Duodenal mucosa (tissue), 2 donors: ENCODE results near the gene MVK.

Experiments used
- H3K27ac ChIP-seq: one replicate; pipeline ENCODE4 v1.7.0; 2013; ENCODE audit warnings: low read depth, low read length
- H3K27me3 ChIP-seq, 2 donors: one replicate each; pipeline ENCODE4 v1.7.0; 2013; ENCODE audit warnings: low read length in 2 of 2, control low read depth in 1 of 2; ENCODE audit not compliant: insufficient read depth in 2 of 2, control insufficient read depth in 1 of 2
- H3K36me3 ChIP-seq, 2 donors: one replicate each; pipeline ENCODE4 v1.7.0; 2013; ENCODE audit warnings: low read length in 2 of 2, control low read depth in 1 of 2; ENCODE audit not compliant: insufficient read depth in 2 of 2, control insufficient read depth in 1 of 2
- H3K4me1 ChIP-seq, 2 donors: one replicate each; pipeline ENCODE4 v1.7.0; 2013; ENCODE audit warnings: low read length in 2 of 2, control low read depth in 1 of 2; ENCODE audit not compliant: insufficient read depth in 2 of 2, control insufficient read depth in 1 of 2
- H3K4me3 ChIP-seq, 2 donors: one replicate each; pipeline ENCODE4 v1.7.0; 2013; ENCODE audit warnings: low read length in 2 of 2, low read depth in 1 of 2
- H3K9ac ChIP-seq, 2 donors: one replicate each; pipeline ENCODE4 v1.7.0; 2013; ENCODE audit warnings: low read length in 2 of 2, low read depth in 1 of 2
- H3K9me3 ChIP-seq, 2 donors: one replicate each; pipeline ENCODE4 v1.7.0; 2013; ENCODE audit warnings: low read length in 2 of 2, control low read depth in 1 of 2; ENCODE audit not compliant: control insufficient read depth in 1 of 2

MVK gene

DNA sequence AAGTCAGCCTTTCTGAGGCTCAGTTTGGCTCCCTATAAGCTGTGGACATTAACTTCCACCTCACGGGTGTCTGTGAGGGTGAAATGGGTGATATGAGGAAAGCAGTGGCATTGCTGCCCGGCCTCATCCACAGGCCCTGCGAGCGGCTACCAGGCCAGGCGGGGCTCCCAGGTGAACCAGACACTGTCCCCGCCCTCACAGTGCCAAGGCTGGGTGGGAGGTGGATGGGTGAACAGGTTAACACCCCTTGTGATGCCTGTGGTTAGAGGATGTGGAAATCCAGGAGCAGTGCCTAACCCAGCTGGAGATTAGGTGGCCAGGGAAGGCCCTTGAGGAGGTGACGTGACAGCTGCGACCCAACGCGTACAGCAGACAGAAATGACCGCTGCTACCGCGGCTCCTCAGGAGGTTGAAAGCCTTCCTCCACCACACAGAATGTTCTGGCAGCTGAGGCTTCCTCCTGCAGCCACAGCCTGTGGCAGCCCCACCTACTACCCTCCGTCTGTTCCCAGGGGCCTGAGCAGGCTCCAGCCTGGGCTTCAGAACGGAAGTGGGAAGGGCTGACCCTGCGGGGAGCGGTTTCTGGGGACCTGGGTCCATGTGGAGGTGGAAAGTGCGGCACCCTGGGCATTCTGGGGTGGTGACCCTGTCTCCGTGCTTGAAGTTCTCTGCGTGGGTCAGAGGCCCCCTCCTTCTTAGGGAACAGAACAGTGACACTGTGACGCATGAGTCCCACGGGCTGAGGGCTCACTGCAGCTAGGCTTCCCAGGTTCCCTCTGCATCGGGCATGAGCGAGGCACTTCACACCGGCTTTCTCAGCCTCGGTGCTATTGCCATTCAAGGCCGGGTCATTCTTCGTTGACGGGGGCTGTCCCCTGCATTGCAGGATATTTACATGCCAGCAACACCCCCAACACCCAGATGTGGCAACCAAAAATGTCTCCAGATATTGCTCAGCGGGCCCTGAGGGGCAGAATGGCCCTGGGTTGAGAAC lies 10.0 kb upstream of the MVK start:
- Histone ChIP-seq H3K4me3 (no peak overlapping the region), H3K27ac (no peak overlapping the region)

GRCh38 chr12:109566424-109566823 lies 7.2 kb upstream of the MVK start:
- Histone ChIP-seq H3K36me3 (peaks cover 25 to 81% of the 10 kb centered on the region in 2 donors), H3K9me3 (no peaks in the 10 kb centered on the region), H3K9ac (no peak overlapping the region), H3K27me3 (no peaks in the 10 kb centered on the region), H3K4me3 (no peak overlapping the region), H3K4me1 (no peaks in the 10 kb centered on the region), H3K27ac (no peak overlapping the region)

More for the DNA sequence above, 10.0 kb upstream of the MVK start:
- peaks cover 8 to 10% of the 10 kb centered on the region in 2 donors for H3K4me1 ChIP-seq
- no peaks in the 10 kb centered on the region for H3K9me3 ChIP-seq
- H3K9ac ChIP-seq, result no peak overlapping the region
- H3K36me3 ChIP-seq, result peaks cover 24 to 72% of the 10 kb centered on the region in 2 donors
- no peaks in the 10 kb centered on the region for H3K27me3 ChIP-seq

DNA sequence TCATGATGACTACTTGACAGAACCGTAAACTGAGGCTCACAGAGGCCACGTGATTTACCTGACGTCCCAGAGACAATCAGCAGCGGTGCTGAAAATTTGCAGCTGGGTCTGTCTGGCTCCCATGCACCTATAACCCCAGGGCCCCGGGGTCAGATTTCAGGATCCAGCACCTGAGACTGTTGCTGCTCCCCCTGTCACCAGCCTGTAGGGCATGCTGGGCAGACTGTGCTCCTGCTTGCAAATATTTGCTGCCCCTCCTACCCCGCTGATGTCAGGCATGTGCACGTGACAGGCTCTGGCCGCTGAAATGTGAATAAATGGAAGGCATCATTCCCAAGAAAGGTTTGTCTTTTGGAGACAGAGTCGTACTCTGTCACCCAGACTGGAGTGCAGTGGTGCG lies 6.3 kb upstream of the MVK start:
- Histone ChIP-seq H3K27me3 (no peaks in the 10 kb centered on the region), H3K4me1 (peaks cover under 1 to 3% of the 10 kb centered on the region in 2 donors), H3K27ac (no peak overlapping the region), H3K9ac (no peak overlapping the region), H3K36me3 (peaks cover 25 to 80% of the 10 kb centered on the region in 2 donors), H3K9me3 (no peaks in the 10 kb centered on the region), H3K4me3 (no peak overlapping the region)

GRCh38 chr12:109567967-109568366 lies 5.6 kb upstream of the MVK start:
- Histone ChIP-seq H3K4me1 (peaks cover 6 to 8% of the 10 kb centered on the region in 2 donors), H3K27me3 (no peaks in the 10 kb centered on the region), H3K9ac (no peak overlapping the region), H3K36me3 (peaks cover 25 to 73% of the 10 kb centered on the region in 2 donors), H3K4me3 (no peak overlapping the region), H3K9me3 (no peaks in the 10 kb centered on the region), H3K27ac (no peak overlapping the region)

- H3K4me3 ChIP-seq, result no peak overlapping the region
- H3K27ac ChIP-seq, result no peak overlapping the region
- no peaks in the 10 kb centered on the region for H3K9me3 ChIP-seq
- H3K27me3 ChIP-seq, result no peaks in the 10 kb centered on the region
- peaks cover 6 to 8% of the 10 kb centered on the region in 2 donors for H3K4me1 ChIP-seq
- H3K36me3 ChIP-seq, result peaks cover 25 to 68% of the 10 kb centered on the region in 2 donors
- H3K9ac ChIP-seq, result no peak overlapping the region
Observed at GRCh38 chr12:109568486-109568885, 5.1 kb upstream of the MVK start.

DNA sequence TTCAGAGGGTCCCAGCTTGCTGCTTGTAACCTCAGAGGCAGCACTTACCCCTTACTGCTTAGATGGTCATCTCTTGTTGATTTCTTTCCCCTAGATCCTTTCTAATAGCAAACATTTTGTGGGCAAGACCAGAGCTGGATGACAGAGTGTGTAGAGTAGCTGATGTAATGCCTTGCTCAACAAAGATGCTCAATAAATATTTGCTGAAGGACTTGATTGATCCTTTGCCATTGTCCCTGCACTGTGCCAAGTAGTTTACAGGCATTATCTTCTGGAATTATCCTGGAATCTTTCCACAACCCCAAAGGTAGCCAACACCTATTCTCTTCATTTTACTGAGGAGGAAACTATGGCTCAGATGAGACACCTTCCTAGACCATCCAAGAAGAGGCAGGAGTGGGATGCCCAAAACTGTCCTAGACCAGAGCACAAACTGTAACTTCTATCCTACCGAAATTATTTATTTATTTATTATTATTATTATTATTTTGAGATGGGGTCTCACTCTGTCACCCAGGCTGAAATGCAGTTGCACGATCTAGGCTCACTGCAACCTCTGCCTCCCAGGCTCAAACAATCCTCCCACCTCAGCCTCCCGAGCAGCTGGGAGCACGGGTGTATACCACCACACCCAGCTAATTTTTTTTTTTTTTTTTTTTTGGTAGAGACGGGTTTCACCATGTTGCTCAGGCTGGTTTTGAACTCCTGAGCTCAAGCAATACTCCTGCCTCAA lies 1.7 kb upstream of the MVK start:
- H3K4me1 ChIP-seq, result peaks cover 19 to 21% of the 10 kb centered on the region in 2 donors
- H3K9ac ChIP-seq, result no peak overlapping the region
- no peaks in the 10 kb centered on the region for H3K27me3 ChIP-seq
- peaks cover 20 to 41% of the 10 kb centered on the region in 2 donors for H3K36me3 ChIP-seq
- H3K9me3 ChIP-seq, result no peaks in the 10 kb centered on the region
- H3K27ac ChIP-seq, result no peak overlapping the region
- peak overlapping the region in 1 of 2 donors; percentile 92 for H3K4me3 ChIP-seq

- H3K4me3 ChIP-seq, result peak overlapping the region; percentile 67 to 92
- H3K9ac ChIP-seq, result peak overlapping the region; percentile 67 to 73
- H3K36me3 ChIP-seq, result peaks cover 18 to 41% of the 10 kb centered on the region in 2 donors
- no peak overlapping the region for H3K27ac ChIP-seq
- H3K9me3 ChIP-seq, result no peaks in the 10 kb centered on the region
- no peaks in the 10 kb centered on the region for H3K27me3 ChIP-seq
- H3K4me1 ChIP-seq, result peaks cover 19 to 21% of the 10 kb centered on the region in 2 donors
Observed at GRCh38 chr12:109572506-109572845, 1.1 kb upstream of the MVK start.

GRCh38 chr12:109573914-109574244 lies 285 bp downstream of the MVK start:
- peaks cover 17 to 43% of the 10 kb centered on the region in 2 donors for H3K36me3 ChIP-seq
- no peaks in the 10 kb centered on the region for H3K27me3 ChIP-seq
- peaks cover 19 to 21% of the 10 kb centered on the region in 2 donors for H3K4me1 ChIP-seq
- H3K4me3 ChIP-seq, result peak overlapping the region; percentile 89 to 92
- H3K9me3 ChIP-seq, result no peaks in the 10 kb centered on the region
- H3K27ac ChIP-seq, result no peak overlapping the region
- H3K9ac ChIP-seq, result peak overlapping the region; percentile 68 to 73

DNA sequence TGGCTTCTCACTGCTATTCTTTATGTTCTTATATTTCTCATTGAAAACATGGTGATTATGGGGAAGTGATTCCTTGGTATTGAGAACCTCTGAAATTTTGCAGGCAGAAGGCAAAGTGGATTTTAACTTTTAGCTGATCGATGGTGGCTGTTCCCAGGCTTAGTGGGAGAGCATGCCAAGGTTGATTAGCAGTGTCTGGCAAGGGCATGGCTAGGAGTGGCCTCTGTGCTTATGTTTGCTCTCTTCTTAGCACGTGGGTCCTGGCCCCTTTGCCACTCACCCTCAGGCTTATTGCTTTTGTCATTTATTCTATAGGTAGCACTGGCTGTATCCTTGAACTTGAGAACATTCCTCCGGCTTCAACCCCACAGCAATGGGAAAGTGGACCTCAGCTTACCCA lies 2.1 kb downstream of the MVK start:
- H3K36me3 ChIP-seq, result peaks cover 17 to 45% of the 10 kb centered on the region in 2 donors
- H3K27me3 ChIP-seq, result no peaks in the 10 kb centered on the region
- no peak overlapping the region for H3K9ac ChIP-seq
- no peaks in the 10 kb centered on the region for H3K9me3 ChIP-seq
- no peak overlapping the region for H3K27ac ChIP-seq
- H3K4me1 ChIP-seq, result peaks cover 19 to 21% of the 10 kb centered on the region in 2 donors
- H3K4me3 ChIP-seq, result no peak overlapping the region

GRCh38 chr12:109577311-109577710 lies 3.7 kb downstream of the MVK start:
- Histone ChIP-seq H3K27ac (no peak overlapping the region), H3K9ac (no peak overlapping the region)

More at GRCh38 chr12:109577311-109577710, 3.7 kb downstream of the MVK start:
- Histone ChIP-seq H3K36me3 (peaks cover 21 to 56% of the 10 kb centered on the region in 2 donors), H3K27me3 (no peaks in the 10 kb centered on the region), H3K9me3 (no peaks in the 10 kb centered on the region), H3K4me1 (peaks cover 17 to 19% of the 10 kb centered on the region in 2 donors), H3K4me3 (no peak overlapping the region)
